GM18505 (cell line): ENCODE results near the gene NECTIN1.

ENCODE experiments used
- ATAC-seq: cut with Tn5 transposase; IDR thresholded peaks from one replicate; pipeline ENCODE4 v1.9.1; 2021; ENCODE audit not compliant: unreplicated experiment
- POLR2A ChIP-seq: IDR thresholded peaks from 4 replicates; pipeline ENCODE4 v1.6.1; 2011; ENCODE audit warnings: borderline replicate concordance; ENCODE audit not compliant: insufficient read depth, insufficient read length; ENCODE audit errors: extremely low read depth

The NECTIN1 gene

GRCh38 chr11:119747868-119748660 is 19.1 kb upstream of the NECTIN1 start:
- TF ChIP-seq POLR2A = no peak
- no peak for ATAC-seq

- TF ChIP-seq POLR2A = no peak
- ATAC-seq = no peak
These were observed 17.0 kb upstream of the NECTIN1 start for GRCh38 chr11:119745776-119746535.

- no peak for ATAC-seq
- TF ChIP-seq POLR2A = no peak
These were observed 16.1 kb upstream of the NECTIN1 start for GRCh38 chr11:119745112-119745511.

GRCh38 chr11:119744577-119744976 is 15.6 kb upstream of the NECTIN1 start:
- no peak for TF ChIP-seq POLR2A
- no peak for ATAC-seq

- no peak for TF ChIP-seq POLR2A
- no peak for ATAC-seq
These were observed 14.0 kb upstream of the NECTIN1 start for GRCh38 chr11:119743006-119743405.

GRCh38 chr11:119742263-119742861 is 13.4 kb upstream of the NECTIN1 start:
- no peak for TF ChIP-seq POLR2A
- no peak for ATAC-seq

GRCh38 chr11:119741369-119742262 is 12.6 kb upstream of the NECTIN1 start:
- ATAC-seq = no peak
- TF ChIP-seq POLR2A = no peak

- no peak for TF ChIP-seq POLR2A
- no peak for ATAC-seq
These were observed 11.0 kb upstream of the NECTIN1 start for GRCh38 chr11:119739975-119740374.

GRCh38 chr11:119739021-119739703 is 10.2 kb upstream of the NECTIN1 start:
- ATAC-seq = no peak
- TF ChIP-seq POLR2A = no peak

GRCh38 chr11:119738059-119738439 is 9.0 kb upstream of the NECTIN1 start:
- no peak for ATAC-seq
- no peak for TF ChIP-seq POLR2A

GRCh38 chr11:119737366-119738058 is 8.5 kb upstream of the NECTIN1 start:
- ATAC-seq = no peak
- no peak for TF ChIP-seq POLR2A

GRCh38 chr11:119734788-119735187 is 5.8 kb upstream of the NECTIN1 start:
- no peak for ATAC-seq
- no peak for TF ChIP-seq POLR2A

GRCh38 chr11:119730789-119731386 is 1.9 kb upstream of the NECTIN1 start:
- no peak for TF ChIP-seq POLR2A
- no peak for ATAC-seq
